Stimulated activated CD8-positive, alpha-beta memory T cell treated with anti-CD3 and anti-CD28 coated beads, Interleukin-12 subunit alpha, Interleukin-12 subunit beta, amount 100 ng/mL, for 24 hours (primary cell): ENCODE results near the gene TRMT1.

Source experiments
- DNase-seq: peaks from one replicate; pipeline ENCODE4 v3.0.0-alpha.2; 2020; ENCODE audit errors: extremely low read depth

Gene TRMT1

DNA sequence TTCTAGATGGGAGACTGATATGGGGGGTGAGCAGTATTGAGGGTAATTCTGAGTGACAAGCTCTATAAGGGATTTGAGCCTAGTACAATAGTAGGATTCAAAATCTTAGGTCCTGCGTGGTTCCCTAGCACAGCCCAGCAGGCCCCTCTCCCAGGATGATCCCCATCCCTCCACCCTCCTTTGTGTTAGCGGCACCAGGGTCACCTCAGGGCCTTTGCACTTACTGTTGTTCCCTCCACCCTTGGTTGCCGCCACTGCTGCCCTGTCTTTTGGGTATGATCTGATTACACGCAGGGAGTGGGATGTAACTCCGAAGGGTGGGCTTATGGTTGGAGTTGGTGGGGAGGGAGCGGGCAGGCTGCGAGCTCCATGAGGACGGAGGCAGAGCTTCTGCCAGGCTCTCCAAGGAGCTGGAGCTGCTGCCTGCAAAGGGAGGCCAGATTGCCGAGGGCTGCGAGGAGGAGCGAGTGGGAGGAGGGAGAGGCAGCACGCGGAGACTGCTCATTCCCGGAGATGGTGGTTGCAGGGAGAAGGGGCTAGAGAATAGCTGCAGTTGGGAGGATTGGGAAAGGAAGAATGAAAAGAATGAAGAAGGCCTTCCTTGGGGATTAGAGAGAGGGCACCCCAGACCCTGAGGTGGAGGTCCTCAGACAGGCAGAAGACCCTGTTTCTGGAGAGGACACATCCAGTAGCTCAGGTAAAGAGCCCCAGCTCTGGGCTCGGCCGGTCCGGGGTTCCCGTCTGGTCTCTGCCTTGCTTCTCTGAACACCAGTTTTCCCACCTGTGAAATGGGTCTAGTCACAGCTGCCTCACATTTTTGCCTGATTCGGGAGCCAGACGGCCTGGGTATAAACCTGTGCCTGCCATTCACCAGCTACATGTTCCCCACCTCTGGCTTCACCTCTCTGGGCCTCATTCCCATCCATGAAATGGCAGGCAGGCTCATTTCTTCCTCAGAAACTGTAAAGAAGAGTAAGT, 6.7 kb upstream of the TRMT1 start:
- DNase-seq, result no peak

- no peak for DNase-seq
Observed at GRCh38 chr19:13122275-13122878, 5.8 kb upstream of the TRMT1 start.

GRCh38 chr19:13121551-13122274, 5.2 kb upstream of the TRMT1 start:
- no peak for DNase-seq

- DNase-seq, result no peak
Observed at GRCh38 chr19:13120817-13121216, 4.3 kb upstream of the TRMT1 start.

DNA sequence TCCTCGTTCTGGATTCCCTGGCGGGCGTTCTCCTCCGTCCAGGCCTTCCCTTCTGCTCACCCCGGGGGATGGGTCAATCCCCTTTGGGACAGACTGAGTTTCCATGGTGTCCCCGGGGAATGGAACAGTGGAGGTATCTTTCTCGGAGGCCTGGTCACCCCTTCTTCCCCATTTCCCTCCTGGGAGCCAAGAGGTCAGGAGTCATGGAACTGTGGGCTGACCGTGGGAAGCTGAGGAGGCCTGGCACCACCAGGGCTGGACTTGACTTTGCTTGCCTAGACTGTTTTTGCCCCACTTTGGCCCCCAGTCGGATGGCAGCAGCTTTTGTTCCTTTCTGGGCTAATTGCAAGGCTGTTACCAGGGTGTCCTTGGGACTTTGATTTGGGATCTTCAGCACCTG, 3.5 kb upstream of the TRMT1 start:
- no peak for DNase-seq

DNA sequence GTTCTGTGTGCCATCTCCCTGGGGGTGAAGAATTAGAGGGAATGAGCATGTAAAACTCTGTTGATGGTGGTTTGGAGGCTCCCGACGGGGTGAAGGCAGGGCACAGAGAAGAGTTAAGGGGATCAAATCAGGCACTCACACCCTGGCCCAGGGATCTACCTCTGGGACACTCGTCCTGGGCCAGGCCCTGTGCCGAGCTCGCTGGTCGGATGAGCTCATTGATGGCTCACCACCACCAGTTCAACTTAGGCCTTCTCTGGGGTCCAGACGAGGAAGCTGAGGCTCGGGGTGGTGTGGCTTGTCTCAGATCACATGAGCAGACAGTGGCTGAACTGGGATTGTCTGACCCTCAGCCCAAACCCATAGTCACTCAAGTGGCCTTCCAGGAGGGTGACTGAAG, 3.1 kb upstream of the TRMT1 start:
- DNase-seq, result no peak

DNA sequence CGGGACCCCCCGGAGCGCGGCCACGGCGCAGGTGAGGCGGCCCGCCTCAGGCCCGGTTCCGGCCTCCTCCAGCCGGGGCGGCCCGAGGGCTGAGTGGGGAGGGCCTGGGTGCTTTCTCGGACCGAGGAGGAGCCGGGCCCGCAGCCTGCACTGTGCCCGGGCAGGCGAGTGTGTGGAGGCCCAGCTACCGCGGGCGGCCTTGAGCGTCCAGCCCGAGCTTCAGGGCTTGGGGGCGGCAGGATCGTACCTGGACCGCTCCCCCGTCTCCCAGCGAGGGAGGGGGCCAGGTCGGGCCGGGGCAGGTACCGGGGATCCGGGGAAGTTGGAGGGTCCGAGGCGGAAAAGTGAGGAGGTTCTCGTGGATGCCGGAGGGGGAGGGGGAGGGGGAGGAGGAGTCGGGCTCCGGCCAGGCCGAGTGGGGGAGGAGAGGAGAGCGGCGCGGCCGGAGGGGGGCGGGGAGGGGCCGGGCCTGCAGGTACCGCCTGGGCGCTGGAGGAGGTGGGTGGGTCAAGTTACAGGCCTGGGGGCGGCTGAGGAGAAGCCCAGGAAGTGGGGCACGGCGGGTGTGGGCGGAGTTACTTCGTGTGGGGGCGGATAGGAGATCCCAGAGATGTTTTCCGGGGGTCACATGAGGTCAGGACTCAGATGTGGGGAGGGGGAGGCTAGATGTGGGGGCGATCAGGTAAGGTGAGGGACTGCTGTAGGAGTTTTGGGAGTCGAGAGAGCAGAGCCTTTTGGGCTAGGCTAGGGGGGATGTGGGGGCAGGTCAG, 2.1 kb upstream of the TRMT1 start:
- no peak for DNase-seq

- peak; percentile 75 for DNase-seq
Observed at GRCh38 chr19:13117772-13118423, 1.4 kb upstream of the TRMT1 start, which contains the start of gene NACC1. Gene NACC1 (plus strand): TSS chr19:13118264. CDS start chr19:13135208, 16,944 bp downstream.

DNA sequence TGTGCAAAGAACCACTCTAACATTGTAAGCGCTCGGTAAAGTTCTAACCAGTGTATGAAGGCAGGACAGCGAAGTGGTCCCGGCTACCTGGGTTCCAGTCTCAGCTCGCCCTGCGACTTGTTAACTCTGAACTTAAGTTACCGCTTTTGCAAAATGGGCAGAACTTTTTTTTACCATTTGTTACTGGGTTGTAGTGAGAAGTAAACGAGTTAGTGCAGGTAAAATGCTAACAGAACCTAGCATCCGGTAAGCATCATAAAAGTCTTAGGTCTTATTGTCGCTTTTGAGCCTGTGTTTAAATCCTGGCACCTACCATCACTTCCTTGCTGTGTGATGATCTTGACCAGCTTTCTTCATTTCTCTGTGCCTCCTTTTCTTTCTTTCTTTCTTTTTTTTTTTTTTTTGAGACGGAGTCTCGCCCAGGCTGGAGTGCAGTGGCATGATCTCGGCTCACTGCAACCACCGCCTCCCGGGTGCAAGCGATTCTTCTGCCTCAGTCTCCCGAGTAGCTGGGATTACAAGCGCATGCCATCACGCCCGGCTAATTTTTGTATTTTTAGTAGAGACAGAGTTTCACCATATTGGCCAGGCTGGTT, 734 bp upstream of the TRMT1 start:
- DNase-seq, result no peak

- DNase-seq, result no peak
Observed at GRCh38 chr19:13115936-13116281, 631 bp downstream of the TRMT1 start.

DNA sequence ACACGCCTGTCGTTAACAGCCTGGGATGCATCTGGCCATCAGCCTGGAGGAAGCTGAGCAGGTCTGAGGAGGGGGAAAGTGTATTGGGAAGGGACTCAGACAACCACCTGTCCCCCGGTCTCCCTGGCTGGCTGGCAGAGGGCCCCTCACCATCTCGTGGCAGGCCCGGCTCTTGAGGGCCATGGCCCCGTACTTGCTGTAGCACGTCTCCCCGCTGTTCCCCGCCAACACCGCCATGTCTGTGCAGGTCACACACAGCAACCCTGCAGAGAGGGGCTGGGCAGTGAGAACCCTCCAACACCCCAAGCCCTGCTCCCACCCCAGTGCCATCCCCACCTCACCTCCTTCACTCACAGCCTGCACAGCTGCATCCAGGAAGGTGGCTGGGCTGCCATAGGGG, 4.0 kb downstream of the TRMT1 start:
- DNase-seq, result no peak

DNA sequence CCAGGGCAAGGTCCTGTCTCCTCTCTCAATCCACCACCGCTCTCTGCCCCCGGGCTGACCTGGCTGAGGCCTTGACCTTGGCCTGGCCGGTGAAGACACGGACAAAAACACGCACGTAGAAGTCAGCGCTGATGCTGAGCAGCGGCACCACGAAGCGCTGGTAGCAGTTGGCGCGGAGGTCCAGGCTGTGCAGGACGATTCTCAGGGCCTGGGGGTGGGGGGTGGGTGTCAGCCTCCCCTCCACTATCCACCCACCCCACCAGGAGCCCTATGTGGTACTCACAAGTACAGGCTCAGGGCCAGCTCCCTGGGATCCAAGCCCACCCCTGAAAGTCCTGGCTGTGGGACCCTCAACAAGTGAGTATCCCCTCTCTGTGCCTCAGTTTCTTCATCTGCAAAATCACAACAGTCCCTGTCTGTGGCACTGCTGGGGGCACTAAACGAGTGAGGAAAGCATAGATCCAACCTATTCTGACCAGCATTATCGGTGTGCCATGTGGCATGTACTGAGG, 6.4 kb downstream of the TRMT1 start:
- no peak for DNase-seq

- no peak for DNase-seq
Observed at GRCh38 chr19:13109361-13110098, 7.0 kb downstream of the TRMT1 start.

- no peak for DNase-seq
Observed at GRCh38 chr19:13104848-13105711, 11.5 kb downstream of the TRMT1 start.

GRCh38 chr19:13104360-13104847, 12.1 kb downstream of the TRMT1 start:
- no peak for DNase-seq

- no peak for DNase-seq
Observed at GRCh38 chr19:13103581-13104359, 12.8 kb downstream of the TRMT1 start.

DNA sequence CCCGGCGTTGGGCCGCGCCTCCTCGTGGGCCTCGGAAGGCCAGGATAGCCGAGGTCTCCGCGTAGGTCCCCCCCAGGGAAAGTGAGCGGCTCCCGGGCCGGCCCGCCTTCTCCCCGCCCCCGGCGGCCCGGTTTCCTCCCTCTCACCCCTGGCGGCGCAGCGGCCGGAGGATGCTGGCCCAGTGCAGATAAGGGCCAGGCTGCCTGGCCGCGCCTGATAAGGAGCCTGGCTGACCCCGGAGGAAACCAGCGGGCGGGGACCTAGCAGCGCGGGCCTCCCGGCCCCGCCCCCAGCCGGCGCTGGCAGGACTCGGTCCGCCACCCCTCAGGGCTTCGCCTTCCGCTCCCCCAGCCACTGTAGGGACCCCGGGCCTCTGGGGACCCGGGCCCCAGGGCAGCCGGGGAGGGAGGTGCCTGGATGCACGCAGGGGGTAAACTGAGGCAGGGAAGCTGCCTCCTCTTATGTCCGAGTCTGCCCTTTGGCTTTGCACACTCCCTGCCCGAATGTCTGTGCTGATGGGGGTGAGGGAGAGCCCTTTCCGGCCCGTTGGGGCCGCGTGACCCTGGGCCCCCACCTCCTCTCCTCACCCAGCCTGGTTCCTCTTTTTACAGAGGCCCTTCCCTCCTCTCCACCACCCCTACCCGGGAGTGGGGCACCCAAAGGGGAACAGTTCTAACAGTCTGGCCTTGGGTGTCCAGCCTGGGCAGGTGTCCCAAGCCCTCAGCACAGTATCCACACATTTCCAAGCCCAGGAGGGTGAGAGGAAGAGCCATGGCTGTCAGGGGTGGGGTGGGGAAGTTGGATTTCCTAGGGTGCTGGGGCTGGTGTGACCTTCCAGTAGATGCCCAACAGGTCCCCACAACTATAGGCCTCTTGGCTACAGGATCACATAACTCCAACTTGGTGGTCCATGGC, 13.6 kb downstream of the TRMT1 start, which contains the start of gene LYL1:
Gene LYL1 (minus strand): TSS at position 193 of the 915 bp plus-strand sequence. CDS start 1,687 bp downstream, outside the sequence.
- no peak for DNase-seq
